ENCODE results near the gene DNAH6. TPM values are rescaled to one million over a fixed set of nuclear protein-coding genes. Genes with fewer than 3 reads are reported as not detected.

The DNAH6 gene
- total RNA-seq, 1 experiment from 2014 or later = 0.26 TPM

GRCh38 chr2:84481702-84482101, 34.6 kb upstream of the DNAH6 start:
- Histone ChIP-seq H3K9ac (ENCODE audit: extremely low read depth, insufficient read length, low read length) (no peak overlapping the region), H3K4me2 (ENCODE audit: insufficient read depth, insufficient read length, low read length) (no peak overlapping the region), H3K79me1 (ENCODE audit: insufficient read depth, low read depth, low read length, poor library complexity, severe bottlenecking) (no peaks in the 10 kb centered on the region), H3K27ac (ENCODE audit: insufficient read length, low read depth, low read length) (no peak overlapping the region), H3K23ac (ENCODE audit: insufficient read length, low read depth, low read length) (no peak overlapping the region), H3K27me3 (ENCODE audit: insufficient read depth, low read length) (no peaks in the 10 kb centered on the region), H3T11ph (ENCODE audit: low read length) (no peak overlapping the region), H2BK5ac (ENCODE audit: insufficient read length, low read length) (no peak overlapping the region), H3K79me2 (ENCODE audit: insufficient read depth, low read length) (no peaks in the 10 kb centered on the region), H2AFZ (ENCODE audit: low read length) (no peak overlapping the region), H4K91ac (ENCODE audit: insufficient read length, low read depth, low read length) (no peak overlapping the region), H3K4ac (ENCODE audit: low read depth, low read length) (no peak overlapping the region), H3K23me2 (ENCODE audit: insufficient read length, low read depth, low read length, poor library complexity, severe bottlenecking) (no peaks in the 10 kb centered on the region), H4K5ac (ENCODE audit: insufficient read length, low read depth, low read length) (no peak overlapping the region), H4K20me1 (ENCODE audit: control insufficient read depth, insufficient read depth, insufficient read length) (no peaks in the 10 kb centered on the region), H2BK12ac (ENCODE audit: insufficient read length, low read depth, low read length) (no peak overlapping the region), H3K4me1 (ENCODE audit: insufficient read depth, low read length) (no peaks in the 10 kb centered on the region), H3K18ac (ENCODE audit: insufficient read length, low read depth, low read length) (no peak overlapping the region), H2AK5ac (ENCODE audit: insufficient read length, low read length) (no peak overlapping the region), H2BK120ac (ENCODE audit: low read depth, low read length, poor library complexity, severe bottlenecking) (no peak overlapping the region), H2BK15ac (ENCODE audit: low read depth, low read length) (no peak overlapping the region), H2BK20ac (ENCODE audit: low read depth, low read length, poor library complexity, severe bottlenecking) (no peak overlapping the region), H3K14ac (ENCODE audit: insufficient read depth, low read length) (no peak overlapping the region), H3K9me3 (ENCODE audit: control insufficient read depth, low read depth, low read length) (peaks cover 8% of the 10 kb centered on the region), H4K8ac (replicated peaks; ENCODE audit: insufficient read length, low read depth, low read length) (no peak overlapping the region), H3K56ac (ENCODE audit: insufficient read length, low read depth, low read length) (no peak overlapping the region)
- no peaks in the 10 kb centered on the region for H3K4me1 Mint-ChIP-seq
- WGBS (ENCODE audit: extremely low coverage, insufficient read length, low lambda C conversion rate) = no CpG with 5 or more reads among the region's 5 CpGs
- H3K27ac Mint-ChIP-seq = no peak overlapping the region
- no peak for DNase-seq
- no peak for TF ChIP-seq CTCF (conservative IDR thresholded peaks at IDR 0.05)
- H3K4me3 Mint-ChIP-seq = no peak overlapping the region
- H3K27me3 Mint-ChIP-seq (ENCODE audit: low read depth) = peaks cover 1% of the 10 kb centered on the region
- H3K36me3 Mint-ChIP-seq (ENCODE audit: insufficient read depth in 1 of 3, low read depth in 3 of 3) = peaks cover 5 to 14% (median 12%) of the 10 kb centered on the region in 3 experiments; a peak in 5 of 7 replicates
- peaks cover 15 to 17% of the 10 kb centered on the region in 2 experiments for H3K9me3 Mint-ChIP-seq
